ENCODE results near the gene RAB8B.
A peak's percentile ranks its signal among the peaks of the same experiment; 100 is the strongest.

RAB8B gene

GRCh38 chr15:63252292-63252691 is 62.9 kb downstream of the RAB8B start:
- Mint-ChIP-seq H3K9me3 (no peaks in the 10 kb centered on the region), H3K27ac (no peak overlapping the region), H3K27me3 (ENCODE audit: low read depth) (no peaks in the 10 kb centered on the region), H3K4me1 (peaks cover 16% of the 10 kb centered on the region), H3K4me3 (no peak overlapping the region), H3K36me3 (ENCODE audit: low read depth) (peaks cover 43% of the 10 kb centered on the region)
- TF ChIP-seq CTCF (IDR thresholded peaks at IDR 0.05; ENCODE audit: unreplicated experiment in 3 of 3), result no peak

- Mint-ChIP-seq H3K4me1 (peaks cover 16% of the 10 kb centered on the region), H3K4me3 (no peak overlapping the region)
These were observed 65.6 kb downstream of the RAB8B start for GRCh38 chr15:63254991-63255390.

GRCh38 chr15:63255489-63255990 is 66.1 kb downstream of the RAB8B start:
- Mint-ChIP-seq H3K9me3 (no peaks in the 10 kb centered on the region), H3K27ac (peak overlapping the region; percentile 62 to 74 (median 66)), H3K27me3 (ENCODE audit: low read depth) (no peaks in the 10 kb centered on the region), H3K4me3 (no peak overlapping the region), H3K4me1 (peaks cover 16% of the 10 kb centered on the region), H3K36me3 (ENCODE audit: low read depth) (peaks cover 46% of the 10 kb centered on the region)
- TF ChIP-seq CTCF (IDR thresholded peaks at IDR 0.05; ENCODE audit: unreplicated experiment in 3 of 3), result no peak

More at GRCh38 chr15:63254991-63255390, 65.6 kb downstream of the RAB8B start:
- Mint-ChIP-seq H3K27me3 (ENCODE audit: low read depth) (no peaks in the 10 kb centered on the region), H3K36me3 (ENCODE audit: low read depth) (peaks cover 48% of the 10 kb centered on the region), H3K27ac (peak overlapping the region in 2 of 3 experiments; percentile 62 to 66), H3K9me3 (no peaks in the 10 kb centered on the region)
- no peak for TF ChIP-seq CTCF (IDR thresholded peaks at IDR 0.05; ENCODE audit: unreplicated experiment in 3 of 3)

GRCh38 chr15:63256433-63257274 is 67.2 kb downstream of the RAB8B start:
- Mint-ChIP-seq H3K27ac (peak overlapping the region; percentile 62 to 81 (median 66)), H3K4me1 (peaks cover 16% of the 10 kb centered on the region), H3K9me3 (no peaks in the 10 kb centered on the region), H3K27me3 (ENCODE audit: low read depth) (no peaks in the 10 kb centered on the region), H3K4me3 (no peak overlapping the region), H3K36me3 (ENCODE audit: low read depth) (peaks cover 47% of the 10 kb centered on the region)
- TF ChIP-seq CTCF (IDR thresholded peaks at IDR 0.05; ENCODE audit: unreplicated experiment in 3 of 3), result no peak

GRCh38 chr15:63258658-63259057 is 69.3 kb downstream of the RAB8B start:
- Mint-ChIP-seq H3K9me3 (no peaks in the 10 kb centered on the region), H3K4me3 (no peak overlapping the region), H3K36me3 (ENCODE audit: low read depth) (peaks cover 54% of the 10 kb centered on the region), H3K27ac (no peak overlapping the region), H3K27me3 (ENCODE audit: low read depth) (no peaks in the 10 kb centered on the region), H3K4me1 (peaks cover 18% of the 10 kb centered on the region)
- no peak for TF ChIP-seq CTCF (IDR thresholded peaks at IDR 0.05; ENCODE audit: unreplicated experiment in 3 of 3)

Measured in nephron (organoid).